ENCODE results near the gene PARD6G. TPM values are rescaled to one million over a fixed set of nuclear protein-coding genes. Genes with fewer than 3 reads are reported as not detected.

Gene PARD6G
- total and polyA plus RNA-seq, 2 donors (not counting 1 experiment from before 2014, with no cell fraction given) = 1.0 to 2.1 TPM

DNA sequence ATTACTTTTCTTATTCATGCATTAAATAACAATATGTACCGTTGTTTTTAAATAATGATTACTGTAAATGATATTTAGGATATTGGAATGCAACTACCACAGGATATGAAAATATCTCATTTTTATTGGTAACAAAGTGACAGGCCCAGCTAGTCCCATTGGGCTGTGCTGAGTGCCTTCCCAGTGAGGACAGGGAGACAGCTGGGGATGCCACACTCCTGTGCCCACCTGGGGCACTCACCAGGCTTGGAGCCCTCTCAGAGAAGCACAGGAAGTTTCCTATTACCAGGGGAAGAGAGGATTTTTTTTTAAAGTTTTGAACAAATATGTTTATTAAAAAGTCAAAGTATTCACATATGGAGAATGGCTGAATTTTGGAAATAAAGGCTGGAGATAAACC is 48.9 kb downstream of the PARD6G start:
- Histone ChIP-seq H2AFZ (ENCODE audit: low read length) (no peak overlapping the region), H4K20me1 (ENCODE audit: control insufficient read depth, extremely low read depth, insufficient read depth, low read length) (no peaks in the 10 kb centered on the region), H3K4me1 (ENCODE audit: control insufficient read depth, extremely low read depth, insufficient read depth, low read length) (peaks cover 2% of the 10 kb centered on the region), H3K79me2 (ENCODE audit: control insufficient read depth, insufficient read depth, low read length) (no peaks in the 10 kb centered on the region), H3K27ac (ENCODE audit: insufficient read depth, low read length) (no peak overlapping the region), H3K27me3 (ENCODE audit: control insufficient read depth, insufficient read depth, low read length) (no peaks in the 10 kb centered on the region), H3K4me2 (ENCODE audit: extremely low read depth, insufficient read depth, low read length) (no peak overlapping the region), H3K4me3 (replicated peaks in 1 of 4; ENCODE audit: control extremely low read depth in 1 of 4, insufficient read depth in 1 of 4, low read depth in 3 of 4, low read length in 4 of 4) (no peak overlapping the region), H3K9ac (ENCODE audit: insufficient read depth, low read length) (no peak overlapping the region), H3K36me3 (ENCODE audit: control insufficient read depth, insufficient read depth, low read length) (no peaks in the 10 kb centered on the region), H3K9me3 (ENCODE audit: control insufficient read depth, insufficient read depth, low read depth, low read length) (no peaks in the 10 kb centered on the region)
- no peak for TF ChIP-seq CTCF (conservative IDR thresholded peaks at IDR 0.05 in 1 of 2, IDR thresholded peaks at IDR 0.05 in 1 of 2; ENCODE audit: low read depth in 1 of 2, low read length in 2 of 2)
- TF ChIP-seq EZH2 (IDR thresholded peaks at IDR 0.05; ENCODE audit: low read length, missing control alignments) = no peak
- DNase-seq (ENCODE audit: low read depth in 2 of 2) = no peak

DNA sequence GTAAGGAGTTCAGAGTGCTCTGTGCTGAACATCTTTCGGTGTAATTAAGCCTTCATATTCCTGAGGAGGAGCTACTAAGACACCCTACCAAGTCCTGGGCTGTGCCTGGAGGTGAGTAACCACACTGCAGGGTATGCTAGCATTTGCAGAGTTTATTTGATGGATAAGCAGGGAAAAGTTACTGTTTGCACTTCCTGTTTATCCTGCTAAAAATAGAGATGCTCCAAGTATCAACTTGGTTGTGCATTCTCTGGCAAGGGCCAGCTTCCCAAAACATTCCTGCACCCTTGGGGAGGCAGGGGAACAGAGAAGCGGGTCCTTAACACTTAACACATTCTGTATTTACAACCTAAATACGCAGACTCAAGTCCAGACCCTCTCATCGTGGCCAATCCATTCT is 49.8 kb downstream of the PARD6G start:
- no peaks in the 10 kb centered on the region for H3K27me3 ChIP-seq (ENCODE audit: control insufficient read depth, insufficient read depth, low read length)
- H2AFZ ChIP-seq (ENCODE audit: low read length) = peak overlapping the region; percentile 18
- no peaks in the 10 kb centered on the region for H3K36me3 ChIP-seq (ENCODE audit: control insufficient read depth, insufficient read depth, low read length)
- peaks cover 2% of the 10 kb centered on the region for H3K4me1 ChIP-seq (ENCODE audit: control insufficient read depth, extremely low read depth, insufficient read depth, low read length)
- H3K4me2 ChIP-seq (ENCODE audit: extremely low read depth, insufficient read depth, low read length) = no peak overlapping the region
- H3K4me3 ChIP-seq (replicated peaks in 1 of 4; ENCODE audit: control extremely low read depth in 1 of 4, insufficient read depth in 1 of 4, low read depth in 3 of 4, low read length in 4 of 4) = no peak overlapping the region
- H3K9ac ChIP-seq (ENCODE audit: insufficient read depth, low read length) = no peak overlapping the region
- no peak overlapping the region for H3K27ac ChIP-seq (ENCODE audit: insufficient read depth, low read length)
- H4K20me1 ChIP-seq (ENCODE audit: control insufficient read depth, extremely low read depth, insufficient read depth, low read length) = no peaks in the 10 kb centered on the region
- no peaks in the 10 kb centered on the region for H3K79me2 ChIP-seq (ENCODE audit: control insufficient read depth, insufficient read depth, low read length)
- TF ChIP-seq EZH2 (IDR thresholded peaks at IDR 0.05; ENCODE audit: low read length, missing control alignments) (no peak), CTCF (conservative IDR thresholded peaks at IDR 0.05 in 1 of 2, IDR thresholded peaks at IDR 0.05 in 1 of 2; ENCODE audit: low read depth in 1 of 2, low read length in 2 of 2) (no peak)
- no peaks in the 10 kb centered on the region for H3K9me3 ChIP-seq (ENCODE audit: control insufficient read depth, insufficient read depth, low read depth, low read length)
- DNase-seq (ENCODE audit: low read depth in 2 of 2) = no peak

- no peaks in the 10 kb centered on the region for H4K20me1 ChIP-seq (ENCODE audit: control insufficient read depth, extremely low read depth, insufficient read depth, low read length)
- H3K9me3 ChIP-seq (ENCODE audit: control insufficient read depth, insufficient read depth, low read depth, low read length) = no peaks in the 10 kb centered on the region
- peak; percentile 41 to 67 for DNase-seq (ENCODE audit: low read depth in 2 of 2)
- H3K27ac ChIP-seq (ENCODE audit: insufficient read depth, low read length) = no peak overlapping the region
- no peaks in the 10 kb centered on the region for H3K79me2 ChIP-seq (ENCODE audit: control insufficient read depth, insufficient read depth, low read length)
- peaks cover 2% of the 10 kb centered on the region for H3K4me1 ChIP-seq (ENCODE audit: control insufficient read depth, extremely low read depth, insufficient read depth, low read length)
- no peak overlapping the region for H2AFZ ChIP-seq (ENCODE audit: low read length)
- TF ChIP-seq EZH2 (IDR thresholded peaks at IDR 0.05; ENCODE audit: low read length, missing control alignments) (no peak), CTCF (conservative IDR thresholded peaks at IDR 0.05 in 1 of 2, IDR thresholded peaks at IDR 0.05 in 1 of 2; ENCODE audit: low read depth in 1 of 2, low read length in 2 of 2) (no peak)
- no peaks in the 10 kb centered on the region for H3K27me3 ChIP-seq (ENCODE audit: control insufficient read depth, insufficient read depth, low read length)
- no peaks in the 10 kb centered on the region for H3K36me3 ChIP-seq (ENCODE audit: control insufficient read depth, insufficient read depth, low read length)
- no peak overlapping the region for H3K4me2 ChIP-seq (ENCODE audit: extremely low read depth, insufficient read depth, low read length)
- no peak overlapping the region for H3K9ac ChIP-seq (ENCODE audit: insufficient read depth, low read length)
- no peak overlapping the region for H3K4me3 ChIP-seq (replicated peaks in 1 of 4; ENCODE audit: control extremely low read depth in 1 of 4, insufficient read depth in 1 of 4, low read depth in 3 of 4, low read length in 4 of 4)
These were observed 50.6 kb downstream of the PARD6G start for GRCh38 chr18:80196528-80197320.

Measured in fibroblast of lung (primary cell).